22Rv1 (cell line): ENCODE measurements around the gene ZNF280C.

ENCODE experiments used
- CTCF ChIP-seq: fragments of 450-650 bp; IDR thresholded peaks from 2 replicates; pipeline ENCODE4 v1.5.1; 2017; ENCODE audit warnings: mild to moderate bottlenecking
- ZFX ChIP-seq: fragments of 450-650 bp; IDR thresholded peaks from 2 replicates; pipeline ENCODE4 v1.6.1; 2017; ENCODE audit warnings: antibody characterized with exemption, borderline replicate concordance

- TF ChIP-seq CTCF (no peak), ZFX (no peak)
Measured at GRCh38 chrX:130165703-130166502, 102.8 kb downstream of the ZNF280C start, which contains the start of gene AIFM1.
